PFSK-1 (cell line): Measurements from ENCODE around the gene VAMP5.

Source experiments
- POLR2AphosphoS5 ChIP-seq: IDR thresholded peaks from 2 replicates; pipeline ENCODE4 v1.6.1; 2012; ENCODE audit warnings: low read depth, mild to moderate bottlenecking, control low read depth, low read length, moderate library complexity
- SIN3A ChIP-seq: IDR thresholded peaks from 2 replicates; pipeline ENCODE4 v1.6.1; 2012; ENCODE audit warnings: mild to moderate bottlenecking, low read length, moderate library complexity, borderline replicate concordance; ENCODE audit not compliant: insufficient read depth

- TF ChIP-seq POLR2AphosphoS5 (no peak), SIN3A (no peak)
These were observed 27.1 kb upstream of the VAMP5 start for GRCh38 chr2:85557130-85557529.
